Spleen (tissue), 7 donors: ENCODE measurements around the gene C1QC.

Experiments used
- CTCF ChIP-seq, 11 experiments: fragments of 200-600 bp in 7 of 11; fragments of 450-650 bp in 4 of 11; sonication (generic) in 4 of 11; IDR thresholded peaks in 8 of 11; conservative IDR thresholded peaks in 3 of 11; 1 replicate in 7 of 11; 2 replicates in 4 of 11; pipeline versions ENCODE4 v1.4.0 to v1.8.0; 2016 to 2021; ENCODE audit warnings: antibody characterized with exemption in 11 of 11, inconsistent platforms in 4 of 11, mild to moderate bottlenecking in 1 of 11
- POLR2A ChIP-seq, 3 donors: fragments of 450-650 bp; IDR thresholded peaks; one replicate each; pipeline ENCODE4 v1.5.1; 2017; ENCODE audit warnings: antibody characterized with exemption in 3 of 3, mild to moderate bottlenecking in 1 of 3
- POLR2AphosphoS5 ChIP-seq, 3 donors: sonication (generic); formaldehyde crosslinking; IDR thresholded peaks; one replicate each; pipeline ENCODE4 v1.5.1; 2017; ENCODE audit warnings: antibody characterized with exemption in 3 of 3
- donor health status: DM: no; HTN: no; CAD: no; lungs with moderate emphysema.
- donor health status: DM: no; HTN: no; CAD: no.
- donor health status: DM: no; HTN: no; CAD: no.

- TF ChIP-seq POLR2A (IDR thresholded peaks at IDR 0.05) (no peak), CTCF (IDR thresholded peaks at IDR 0.05 in 8 of 11, conservative IDR thresholded peaks at IDR 0.05 in 3 of 11) (no peak), POLR2AphosphoS5 (IDR thresholded peaks at IDR 0.05) (no peak)
Observed at GRCh38 chr1:22602060-22602740, 41.2 kb upstream of the C1QC start.
